Right lobe of liver (tissue), 6 donors: ENCODE measurements around the gene INMT. TPM values are rescaled to one million over a fixed set of nuclear protein-coding genes. Genes with fewer than 3 reads are reported as not detected.

Experiments used
- ATAC-seq, 4 donors: fragments of 200-7000 bp; cut with Tn5 transposase; one replicate each; pipeline ENCODE4 v1.9.1; 2020; ENCODE audit warnings: mild to moderate bottlenecking in 4 of 4, moderate library complexity in 4 of 4
- DNase-seq, 3 donors: peaks; one replicate each; pipeline ENCODE4 v3.0.0-alpha.2; 2020
- H3K27ac ChIP-seq, 3 donors: fragments of 200-600 bp; one replicate each; pipeline ENCODE4 v1.8.0; 2022
- H3K27me3 ChIP-seq, 2 donors: fragments of 200-600 bp; one replicate each; pipeline ENCODE4 v1.8.0; 2022
- H3K36me3 ChIP-seq, 4 donors: fragments of 200-600 bp; sonication (generic) in 1 of 4; one replicate each; pipeline versions ENCODE4 v1.5.1 to v1.8.0; 2017 to 2022; ENCODE audit warnings: control low read depth in 1 of 4
- H3K4me1 ChIP-seq, 4 donors: fragments of 200-600 bp; sonication (generic) in 1 of 4; one replicate each; pipeline versions ENCODE4 v1.5.1 to v1.8.0; 2017 to 2022; ENCODE audit warnings: control low read depth in 1 of 4
- H3K4me3 ChIP-seq, 3 donors: fragments of 200-600 bp; one replicate each; pipeline ENCODE4 v1.8.0; 2022
- H3K9me3 ChIP-seq, 4 donors: fragments of 200-600 bp; sonication (generic) in 1 of 4; one replicate each; pipeline versions ENCODE4 v1.5.1 to v1.8.0; 2017 to 2022; ENCODE audit warnings: control low read depth in 1 of 4
- CTCF ChIP-seq, 4 donors: fragments of 200-600 bp in 3 of 4; fragments of 450-650 bp in 1 of 4; IDR thresholded peaks; one replicate each; pipeline versions ENCODE4 v1.5.1 to v1.8.0; 2016 to 2022; ENCODE audit warnings: antibody characterized with exemption in 4 of 4, mild to moderate bottlenecking in 2 of 4
- POLR2A ChIP-seq: fragments of 450-650 bp; IDR thresholded peaks from one replicate; pipeline ENCODE4 v1.6.1; 2017; ENCODE audit warnings: antibody characterized with exemption, mild to moderate bottlenecking
- WGBS: methylation state at CpG from one replicate; pipeline ENCODE4 v1.1.6; 2018; ENCODE audit warnings: low coverage, low lambda C conversion rate; ENCODE audit not compliant: insufficient coverage; ENCODE audit errors: missing lambda C conversion rate; 5-methylcytosine and 5-hydroxymethylcytosine counted together
- intact Hi-C, 2 donors: fragments of 100-400 bp; cut with DNase I; formaldehyde crosslinking; loops; one replicate each; pipeline versions ENCODE4 v1.11.2 to v1.14.1; 2022
- total RNA-seq, 6 experiments: library from RNA; depleted of rRNA in 2 of 6; stranded (reverse); fragments of >200 nt in 2 of 6; fragmentation: NEBNext Ultra II Directional in 3 of 6; extraction: Animal tissue kit (Norgen Biotek cat#: 25700) in 3 of 6; gene quantifications; one replicate each; pipeline versions ENCODE4 v1.1.0 to v1.2.4, GENCODE V29; 2016 to 2023
- donor health status: DM: no; HTN: yes; CAD: no.
- donor health status: DM: no; HTN: no; CAD: no.
- donor health status: DM: no; HTN: no; CAD: no.
- donor health status: DM: no; HTN: yes; CAD: no.
- donor health status: DM: no; HTN: yes; CAD: no.

The INMT gene
- total RNA-seq, 6 experiments from 2014 or later, result 14.7 to 58.9 (median 35.5) TPM

GRCh38 chr7:30755384-30756154 lies 3.6 kb downstream of the INMT start:
- Histone ChIP-seq H3K27ac (no peak overlapping the region), H3K4me3 (peak overlapping the region in 2 of 3 donors; percentile 6 to 35)
- peak in 1 of 3 donors; percentile 63 for DNase-seq

GRCh38 chr7:30757342-30757692 lies 5.4 kb downstream of the INMT start:
- Histone ChIP-seq H3K4me1 (no peaks in the 10 kb centered on the region), H3K27me3 (no peaks in the 10 kb centered on the region), H3K4me3 (no peak overlapping the region), H3K36me3 (no peaks in the 10 kb centered on the region), H3K9me3 (no peaks in the 10 kb centered on the region), H3K27ac (peak overlapping the region in 1 of 3 donors; percentile 8)
- no peak for TF ChIP-seq POLR2A
- no peak for TF ChIP-seq CTCF (IDR thresholded peaks at IDR 0.05)
- WGBS, result 56% methylated on average over 4 of the region's 6 CpGs
- no peak for ATAC-seq
- intact Hi-C loops, result no loop called here
- no peak for DNase-seq

More at GRCh38 chr7:30755384-30756154, 3.6 kb downstream of the INMT start:
- Histone ChIP-seq H3K4me1 (no peaks in the 10 kb centered on the region), H3K27me3 (no peaks in the 10 kb centered on the region), H3K9me3 (no peaks in the 10 kb centered on the region), H3K36me3 (no peaks in the 10 kb centered on the region)
- ATAC-seq, result peak; percentile 18 to 44 (median 26)
- intact Hi-C loops, result no loop called here
- WGBS, result 66% methylated on average over 3 of the region's 22 CpGs
- no peak for TF ChIP-seq POLR2A
- TF ChIP-seq CTCF (IDR thresholded peaks at IDR 0.05), result no peak

GRCh38 chr7:30760514-30761213 lies 8.7 kb downstream of the INMT start:
- Histone ChIP-seq H3K27ac (peak overlapping the region in 1 of 3 donors; percentile 16), H3K4me1 (no peaks in the 10 kb centered on the region), H3K9me3 (no peaks in the 10 kb centered on the region), H3K27me3 (no peaks in the 10 kb centered on the region), H3K36me3 (no peaks in the 10 kb centered on the region), H3K4me3 (no peak overlapping the region)
- WGBS, result 76% methylated on average over 2 of the region's 3 CpGs
- DNase-seq (no peak), ATAC-seq (no peak)
- TF ChIP-seq CTCF (IDR thresholded peaks at IDR 0.05) (no peak), POLR2A (no peak)
- intact Hi-C loops, result no loop called here

- intact Hi-C loops, result no loop called here
- ATAC-seq, result peak; percentile 52 to 73 (median 69)
- H3K9me3 ChIP-seq, result no peaks in the 10 kb centered on the region
- WGBS, result 55% methylated on average over 13 of the region's 13 CpGs
- H3K27me3 ChIP-seq, result no peaks in the 10 kb centered on the region
- H3K4me1 ChIP-seq, result no peaks in the 10 kb centered on the region
- DNase-seq, result no peak
- H3K36me3 ChIP-seq, result no peaks in the 10 kb centered on the region
- no peak overlapping the region for H3K4me3 ChIP-seq
- TF ChIP-seq POLR2A, result no peak
- H3K27ac ChIP-seq, result peak overlapping the region; percentile 21 to 60 (median 24)
These were observed 9.6 kb downstream of the INMT start for GRCh38 chr7:30761214-30762156.
